Thymus (tissue), 11 donors: Measurements from ENCODE around the gene MVD. TPM values are rescaled to one million over a fixed set of nuclear protein-coding genes. Genes with fewer than 3 reads are reported as not detected.
A peak's percentile ranks its signal among the peaks of the same experiment; 100 is the strongest.

Experiments used
- DNase-seq, 9 donors: peaks; one replicate each; pipeline ENCODE4 v3.0.0-alpha.2; 2013; ENCODE audit warnings: low spot score in 9 of 9, low read depth in 6 of 9, missing footprints in 1 of 9
- H3K27ac ChIP-seq, 2 donors: one replicate each; pipeline ENCODE4 v1.5.1; 2013; ENCODE audit warnings: control low read depth in 1 of 2, low read depth in 1 of 2, low read length in 1 of 2, mild to moderate bottlenecking in 1 of 2, moderate library complexity in 1 of 2
- H3K27me3 ChIP-seq, 2 donors: one replicate each; pipeline ENCODE4 v1.5.1; 2013; ENCODE audit warnings: low read length in 1 of 2; ENCODE audit not compliant: control insufficient read depth in 2 of 2, insufficient read depth in 1 of 2
- H3K36me3 ChIP-seq, 2 donors: one replicate each; pipeline ENCODE4 v1.5.1; 2013; ENCODE audit warnings: low read length in 1 of 2, mild to moderate bottlenecking in 1 of 2, moderate library complexity in 1 of 2; ENCODE audit not compliant: control insufficient read depth in 2 of 2, insufficient read depth in 2 of 2
- H3K4me1 ChIP-seq, 2 donors: one replicate each; pipeline ENCODE4 v1.5.1; 2013; ENCODE audit warnings: low read length in 2 of 2; ENCODE audit not compliant: control insufficient read depth in 2 of 2, insufficient read depth in 2 of 2
- H3K4me3 ChIP-seq, 2 donors: one replicate each; pipeline ENCODE4 v1.5.1; 2013; ENCODE audit warnings: low read length in 2 of 2, control low read depth in 1 of 2, mild to moderate bottlenecking in 1 of 2
- H3K9me3 ChIP-seq, 2 donors: one replicate each; pipeline ENCODE4 v1.5.1; 2013; ENCODE audit warnings: low read length in 1 of 2, mild to moderate bottlenecking in 1 of 2; ENCODE audit not compliant: control insufficient read depth in 2 of 2, insufficient read depth in 1 of 2
- WGBS: extraction: QIAGEN DNeasy Blood & Tissue Kit; methylation state at CpG from one replicate; pipeline ENCODE4 v1.1.7; 2013; 5-methylcytosine and 5-hydroxymethylcytosine counted together
- polyA plus RNA-seq: library from polyadenylated mRNA; stranded (reverse); fragments of 200-250 nt; gene quantifications from one replicate; pipeline ENCODE4 v1.2.3, GENCODE V29; 2013
- total RNA-seq: library from RNA; stranded (reverse); fragments of 120-200 nt; gene quantifications from one replicate; pipeline ENCODE4 v1.2.4, GENCODE V29; 2013
- donor health status: healthy.

The MVD gene
- total and polyA plus RNA-seq, 2 donors = 22.1 to 30.2 TPM

DNA sequence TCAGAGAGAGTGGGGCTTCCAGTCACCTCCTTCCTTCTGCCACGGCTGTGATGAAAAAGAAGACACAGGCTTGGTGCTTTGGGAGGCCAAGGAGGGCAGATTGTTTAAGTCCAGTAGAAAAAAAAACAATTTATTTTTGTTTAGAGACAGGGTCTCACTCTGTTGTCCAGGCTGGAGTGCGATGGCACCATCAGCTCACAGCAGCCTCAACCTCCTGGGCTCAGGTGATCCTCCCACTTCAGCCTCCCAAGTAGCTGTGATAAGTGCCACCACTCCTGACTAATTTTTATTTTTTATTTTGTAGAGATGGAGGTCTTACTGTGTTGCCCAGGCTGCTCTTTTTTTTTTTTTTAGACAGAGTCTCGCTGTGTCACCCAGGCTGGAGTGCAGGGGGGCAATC lies 2.7 kb upstream of the MVD start:
- Histone ChIP-seq H3K4me1 (peaks cover 4 to 13% of the 10 kb centered on the region in 2 donors), H3K36me3 (no peaks in the 10 kb centered on the region), H3K4me3 (no peak overlapping the region), H3K27ac (no peak overlapping the region), H3K9me3 (no peaks in the 10 kb centered on the region), H3K27me3 (peaks cover 0 to 13% of the 10 kb centered on the region in 2 donors)
- WGBS = 98% methylated on average over 3 of the region's 3 CpGs
- no peak for DNase-seq

DNA sequence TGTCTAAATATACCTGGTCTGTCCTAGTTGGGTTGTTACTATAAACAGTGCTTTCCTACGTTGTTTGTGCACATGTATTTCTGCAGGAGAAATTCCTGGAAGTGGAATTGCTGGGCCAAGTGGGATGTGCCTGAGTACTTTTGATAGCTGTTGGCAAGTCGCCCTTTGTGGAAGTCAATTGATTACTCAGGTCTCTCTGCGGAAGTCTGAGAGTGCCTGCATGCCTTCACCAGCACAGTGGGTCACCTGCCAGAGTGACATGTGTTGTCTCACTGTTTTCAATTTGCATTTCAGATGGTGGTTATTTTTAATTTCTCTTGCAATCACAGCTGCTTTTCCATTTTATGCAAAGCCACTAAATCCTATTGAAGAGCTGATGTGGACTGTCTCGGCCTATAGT lies 2.3 kb upstream of the MVD start:
- 95% methylated on average over 4 of the region's 4 CpGs for WGBS
- Histone ChIP-seq H3K4me1 (peaks cover 4 to 13% of the 10 kb centered on the region in 2 donors), H3K4me3 (no peak overlapping the region), H3K9me3 (no peaks in the 10 kb centered on the region), H3K27ac (no peak overlapping the region), H3K36me3 (no peaks in the 10 kb centered on the region), H3K27me3 (peaks cover 0 to 13% of the 10 kb centered on the region in 2 donors)
- DNase-seq = no peak

DNA sequence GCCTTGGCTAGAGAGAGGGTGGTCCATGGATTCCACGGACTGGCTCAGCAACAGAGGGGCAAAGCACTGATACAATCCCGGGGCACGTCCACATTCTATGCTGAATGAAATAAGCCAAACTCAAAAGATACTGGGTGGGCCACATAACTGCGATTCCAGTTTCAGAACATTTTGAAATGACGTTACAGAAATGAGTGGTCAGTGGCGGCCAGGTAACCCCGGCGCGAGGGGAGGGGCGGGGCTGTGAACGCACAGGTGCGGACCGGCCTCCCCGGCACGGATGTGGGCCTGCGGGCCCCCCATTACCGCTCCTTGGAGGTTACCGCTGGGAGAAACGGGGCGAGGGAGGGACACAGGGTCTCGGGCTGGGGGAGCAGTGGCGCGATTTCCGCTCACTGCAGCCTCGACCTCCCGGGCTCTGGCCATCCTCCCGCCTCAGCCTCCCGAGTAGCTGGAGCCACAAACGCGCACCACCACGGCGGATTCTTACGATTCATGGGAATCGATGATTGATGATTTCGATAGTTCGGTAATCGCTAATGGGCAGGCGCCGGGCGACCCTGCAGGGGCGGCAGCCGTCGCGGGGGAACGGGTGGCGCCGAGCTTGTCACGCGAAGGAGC lies 559 bp downstream of the MVD start:
- Histone ChIP-seq H3K36me3 (peaks cover 3 to 4% of the 10 kb centered on the region in 2 donors), H3K4me3 (peak overlapping the region; percentile 61 to 82), H3K9me3 (peaks cover 0 to 2% of the 10 kb centered on the region in 2 donors), H3K27me3 (peaks cover 0 to 13% of the 10 kb centered on the region in 2 donors), H3K27ac (peak overlapping the region in 1 of 2 donors; percentile 43), H3K4me1 (peaks cover 4 to 13% of the 10 kb centered on the region in 2 donors)
- DNase-seq = no peak
- 4% methylated on average over 49 of the region's 49 CpGs for WGBS

DNA sequence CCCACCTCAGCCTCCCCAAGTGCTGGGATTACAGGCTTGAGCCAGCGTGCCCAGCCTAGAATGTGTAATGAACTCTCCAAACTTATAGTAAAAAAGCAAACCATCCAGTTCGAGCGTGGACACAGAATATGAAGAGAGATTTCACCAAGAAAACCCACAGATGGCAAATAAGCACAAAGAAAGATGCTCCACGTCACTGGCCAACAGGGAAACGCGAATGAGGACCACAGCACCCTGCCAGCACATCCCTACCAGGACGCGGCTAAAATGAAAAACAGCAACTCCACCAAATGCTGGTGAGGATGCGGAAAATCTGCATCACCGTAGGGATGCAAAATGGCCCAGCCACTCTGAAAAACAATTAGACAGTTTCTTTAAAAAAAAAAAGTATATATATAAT lies 1.4 kb downstream of the MVD start:
- H3K4me1 ChIP-seq = peaks cover 4 to 13% of the 10 kb centered on the region in 2 donors
- DNase-seq = no peak
- WGBS = 96% methylated on average over 10 of the region's 10 CpGs
- H3K9me3 ChIP-seq = peaks cover 0 to 2% of the 10 kb centered on the region in 2 donors
- no peak overlapping the region for H3K27ac ChIP-seq
- peaks cover 0 to 13% of the 10 kb centered on the region in 2 donors for H3K27me3 ChIP-seq
- no peak overlapping the region for H3K4me3 ChIP-seq
- peaks cover 3 to 4% of the 10 kb centered on the region in 2 donors for H3K36me3 ChIP-seq

DNA sequence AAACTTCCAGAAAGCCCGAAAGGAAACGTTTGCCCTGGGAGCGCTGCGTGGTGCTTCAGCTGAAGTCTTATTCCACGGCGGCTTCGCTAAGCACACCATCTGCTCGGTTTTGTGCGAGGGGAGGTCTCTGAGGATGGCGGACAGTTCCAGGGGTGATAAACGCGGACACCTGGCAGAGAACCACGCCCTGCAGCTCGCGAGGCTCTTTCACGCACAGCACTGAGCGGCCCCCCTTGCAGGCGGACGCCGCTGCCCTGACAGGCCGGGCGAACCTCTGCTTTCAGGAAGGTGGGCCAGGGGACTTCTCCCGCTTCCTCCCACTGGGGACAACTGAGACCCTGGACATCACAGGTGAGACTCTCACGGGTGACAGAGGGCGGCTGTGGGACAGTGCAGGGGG lies 3.7 kb downstream of the MVD start:
- no peak overlapping the region for H3K27ac ChIP-seq
- DNase-seq = no peak
- H3K4me1 ChIP-seq = peaks cover 4 to 12% of the 10 kb centered on the region in 2 donors
- 98% methylated on average over 25 of the region's 25 CpGs for WGBS
- H3K36me3 ChIP-seq = peaks cover 12 to 15% of the 10 kb centered on the region in 2 donors
- no peak overlapping the region for H3K4me3 ChIP-seq
- peaks cover 0 to 11% of the 10 kb centered on the region in 2 donors for H3K27me3 ChIP-seq
- peaks cover 0 to 8% of the 10 kb centered on the region in 2 donors for H3K9me3 ChIP-seq

DNA sequence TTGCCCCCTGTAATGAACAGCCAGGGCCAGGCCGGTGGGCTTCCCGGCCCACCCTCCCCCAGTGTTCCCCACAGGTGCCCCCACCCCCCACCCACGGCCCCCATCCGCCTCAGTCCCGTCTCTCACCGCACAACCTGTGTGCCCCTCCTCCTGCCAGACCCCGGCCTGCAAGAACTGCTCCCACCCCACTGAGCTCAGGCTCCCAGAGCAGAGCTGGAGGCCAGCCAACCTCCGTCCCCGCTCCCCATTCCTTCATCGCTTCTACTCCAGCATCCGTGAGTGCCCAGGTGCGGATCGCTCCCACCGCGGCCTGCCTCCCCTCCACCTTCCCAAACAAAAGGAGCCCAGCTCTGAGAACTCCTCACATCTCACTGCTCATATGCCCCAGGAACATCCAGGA lies 4.2 kb downstream of the MVD start:
- no peak for DNase-seq
- WGBS = 97% methylated on average over 15 of the region's 15 CpGs
- H3K27me3 ChIP-seq = peaks cover 0 to 7% of the 10 kb centered on the region in 2 donors
- peaks cover 0 to 8% of the 10 kb centered on the region in 2 donors for H3K9me3 ChIP-seq
- no peak overlapping the region for H3K4me3 ChIP-seq
- H3K4me1 ChIP-seq = peaks cover 4 to 8% of the 10 kb centered on the region in 2 donors
- peaks cover 12 to 15% of the 10 kb centered on the region in 2 donors for H3K36me3 ChIP-seq
- no peak overlapping the region for H3K27ac ChIP-seq

DNA sequence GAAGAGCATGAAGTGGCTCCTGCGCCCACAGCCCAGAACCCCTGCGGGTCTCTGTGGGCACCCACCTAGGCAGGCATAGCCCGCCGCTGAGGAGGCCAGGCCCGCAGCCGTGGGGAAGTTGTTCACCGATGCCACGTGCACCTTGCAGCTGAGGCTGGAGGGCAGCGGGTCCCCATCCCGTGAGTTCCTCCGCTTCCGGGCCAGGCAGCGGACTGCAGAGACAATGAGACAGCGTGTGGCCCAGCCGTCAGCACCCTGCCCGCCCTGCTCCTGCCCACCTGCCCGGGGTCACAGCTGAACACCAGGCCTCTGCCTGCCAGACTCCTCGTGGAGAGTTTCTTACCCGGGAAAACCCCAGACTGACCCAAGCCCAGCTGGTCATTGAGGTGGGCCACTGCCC lies 5.5 kb downstream of the MVD start:
- DNase-seq = no peak
- Histone ChIP-seq H3K27me3 (peaks cover 0 to 3% of the 10 kb centered on the region in 2 donors), H3K9me3 (peaks cover 0 to 8% of the 10 kb centered on the region in 2 donors), H3K36me3 (peaks cover 16 to 21% of the 10 kb centered on the region in 2 donors), H3K27ac (no peak overlapping the region), H3K4me3 (no peak overlapping the region), H3K4me1 (peaks cover 4 to 5% of the 10 kb centered on the region in 2 donors)
- WGBS = 97% methylated on average over 19 of the region's 19 CpGs

DNA sequence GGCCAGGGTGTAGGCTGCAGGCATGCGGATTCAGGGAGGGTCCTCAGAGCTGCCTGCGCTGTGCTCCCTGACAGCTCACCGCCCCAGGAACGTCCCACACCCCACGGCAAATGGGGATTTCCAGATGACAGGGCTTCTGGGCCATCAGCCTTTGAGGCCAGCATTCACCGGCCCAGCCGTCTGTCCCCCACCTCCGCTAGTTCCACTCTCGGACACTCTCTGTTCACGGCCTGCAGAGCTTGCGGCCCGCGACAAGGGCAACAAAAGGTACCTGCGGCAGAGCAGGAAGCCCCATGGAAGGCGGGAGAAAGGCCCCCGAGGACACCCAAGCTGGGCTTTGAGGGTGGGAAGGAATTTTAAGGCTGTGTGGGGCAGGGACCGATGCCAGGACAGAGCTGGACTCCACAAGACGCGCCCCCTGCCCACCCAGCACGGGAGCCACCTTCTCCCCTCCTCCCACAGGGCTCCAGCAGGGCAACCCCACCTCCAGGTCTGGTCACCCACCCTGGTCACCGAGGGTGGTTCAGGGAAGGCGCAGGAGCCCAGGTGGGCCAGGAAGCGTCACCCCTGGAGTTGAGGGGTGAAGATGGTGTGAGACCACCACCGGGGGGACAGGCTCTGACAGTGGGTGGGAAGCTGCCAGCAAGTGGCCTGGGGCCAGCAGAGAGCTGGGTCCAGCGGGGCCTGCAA lies 6.5 kb downstream of the MVD start:
- WGBS = 93% methylated on average over 25 of the region's 25 CpGs
- no peak for DNase-seq
- H3K36me3 ChIP-seq = peaks cover 20 to 21% of the 10 kb centered on the region in 2 donors
- no peak overlapping the region for H3K27ac ChIP-seq
- H3K4me1 ChIP-seq = peaks cover under 1 to 6% of the 10 kb centered on the region in 2 donors
- no peak overlapping the region for H3K4me3 ChIP-seq
- no peaks in the 10 kb centered on the region for H3K27me3 ChIP-seq
- H3K9me3 ChIP-seq = peaks cover 0 to 8% of the 10 kb centered on the region in 2 donors

DNA sequence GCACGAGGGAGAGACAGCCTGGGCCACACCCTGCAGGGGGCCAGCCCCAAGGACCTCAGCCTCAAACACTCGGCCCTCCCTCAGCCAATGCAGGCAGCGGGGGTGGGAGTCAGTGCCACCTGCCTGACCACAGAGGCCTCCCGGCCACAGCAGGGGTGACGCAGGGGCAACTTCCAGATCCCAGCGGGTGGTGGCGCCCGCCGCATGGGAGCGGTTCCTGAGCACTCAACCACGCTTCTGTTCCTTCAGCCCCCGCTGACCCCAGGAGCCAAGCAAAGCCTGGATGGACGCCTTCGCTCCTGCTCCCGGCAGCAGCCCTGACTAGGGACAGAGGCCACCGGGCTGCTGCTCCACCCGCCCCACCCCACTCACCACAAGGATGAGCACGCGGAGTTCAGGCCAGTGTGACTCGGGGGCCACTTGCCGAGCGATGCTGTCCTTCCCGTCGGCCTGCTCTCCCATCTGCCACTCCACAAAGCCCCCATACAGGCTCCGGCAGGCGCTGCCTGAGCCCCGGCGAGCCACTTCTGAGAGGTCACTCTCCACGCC lies 7.1 kb downstream of the MVD start:
- Histone ChIP-seq H3K4me3 (no peak overlapping the region), H3K27me3 (no peaks in the 10 kb centered on the region), H3K4me1 (peaks cover 5 to 11% of the 10 kb centered on the region in 2 donors), H3K9me3 (peaks cover 0 to 8% of the 10 kb centered on the region in 2 donors), H3K36me3 (peaks cover 20 to 21% of the 10 kb centered on the region in 2 donors), H3K27ac (no peak overlapping the region)
- WGBS = 96% methylated on average over 29 of the region's 29 CpGs
- DNase-seq = no peak
